WTC11 (cell line): ENCODE data around the gene HBEGF. TPM values are rescaled to one million over a fixed set of nuclear protein-coding genes. Genes with fewer than 3 reads are reported as not detected.

Experiments
- ATAC-seq: fragments of 200-7000 bp; cut with Tn5 transposase; 2 replicates; pipeline ENCODE4 v1.10.0; 2021; ENCODE audit warnings: mild to moderate bottlenecking, moderate library complexity
- CTCF ChIA-PET: fragments of 300-600 bp; sonication (Branson Sonifier 250); formaldehyde crosslinking; loops from one replicate; lab custom pipeline; 2021; ENCODE audit warnings: antibody characterized with exemption; lab: Charles Lee
- POLR2A ChIA-PET: fragments of 350-600 bp; sonication (Branson Sonifier 250); formaldehyde crosslinking; loops from one replicate; lab custom pipeline; 2021; ENCODE audit warnings: antibody characterized with exemption; lab: Charles Lee
- DNase-seq: peaks from one replicate; pipeline ENCODE4 v3.0.0; 2021; ENCODE audit warnings: low spot score
- H3K27ac Mint-ChIP-seq: 2 replicates; pipeline ENCODE4 v1.8.0; 2021; ENCODE audit warnings: mixed read lengths
- H3K27me3 Mint-ChIP-seq: 2 replicates; pipeline ENCODE4 v1.8.0; 2021; ENCODE audit warnings: low read depth, mild to moderate bottlenecking, moderate library complexity, mixed read lengths
- H3K36me3 Mint-ChIP-seq: 2 replicates; pipeline ENCODE4 v1.8.0; 2021; ENCODE audit warnings: mixed read lengths
- H3K4me1 Mint-ChIP-seq: 2 replicates; pipeline ENCODE4 v1.8.0; 2022; ENCODE audit warnings: mixed read lengths
- H3K4me3 Mint-ChIP-seq: 2 replicates; pipeline ENCODE4 v1.8.0; 2021; ENCODE audit warnings: mild to moderate bottlenecking, moderate library complexity, mixed read lengths
- H3K9me3 Mint-ChIP-seq: 2 replicates; pipeline ENCODE4 v1.8.0; 2021; ENCODE audit warnings: mixed read lengths
- E2F1 ChIP-seq: sonication (generic); formaldehyde crosslinking; IDR thresholded peaks from 2 replicates; pipeline ENCODE4 v1.8.0; 2022; ENCODE audit warnings: mild to moderate bottlenecking, missing genetic modification reagents
- E2F4 ChIP-seq: sonication (generic); formaldehyde crosslinking; IDR thresholded peaks from 2 replicates; pipeline ENCODE4 v1.8.1; 2022; ENCODE audit warnings: low read depth, mild to moderate bottlenecking, moderate library complexity, missing genetic modification reagents, borderline replicate concordance
- FOXJ3 ChIP-seq: sonication (generic); formaldehyde crosslinking; IDR thresholded peaks from 2 replicates; pipeline ENCODE4 v1.9.0; 2021; ENCODE audit warnings: missing genetic modification reagents, mild to moderate bottlenecking, borderline replicate concordance
- FOXP1 ChIP-seq: sonication (generic); formaldehyde crosslinking; IDR thresholded peaks from 2 replicates; pipeline ENCODE4 v1.8.0; 2022; ENCODE audit warnings: missing genetic modification reagents, mild to moderate bottlenecking, moderate library complexity, borderline replicate concordance
- GRHL2 ChIP-seq: fragments of 250-450 bp; sonication (Bioruptor Pico); IDR thresholded peaks from 2 replicates; pipeline ENCODE4 v1.8.0; 2022; ENCODE audit warnings: mild to moderate bottlenecking, moderate library complexity; ENCODE audit not compliant: insufficient replicate concordance, severe bottlenecking
- HMGXB4 ChIP-seq: sonication (generic); formaldehyde crosslinking; IDR thresholded peaks from 2 replicates; pipeline ENCODE4 v1.8.1; 2023; ENCODE audit warnings: mild to moderate bottlenecking, moderate library complexity, missing genetic modification reagents
- IRF2 ChIP-seq: sonication (generic); formaldehyde crosslinking; IDR thresholded peaks from 2 replicates; pipeline ENCODE4 v1.8.0; 2022; ENCODE audit warnings: low read depth, missing genetic modification reagents, borderline replicate concordance
- MYBL2 ChIP-seq: sonication (generic); formaldehyde crosslinking; IDR thresholded peaks from 2 replicates; pipeline ENCODE4 v1.8.1; 2023; ENCODE audit warnings: mild to moderate bottlenecking, moderate library complexity, missing genetic modification reagents
- NFE2L1 ChIP-seq: sonication (generic); formaldehyde crosslinking; IDR thresholded peaks from 2 replicates; pipeline ENCODE4 v1.8.1; 2023; ENCODE audit warnings: missing genetic modification reagents
- NR2C2 ChIP-seq: sonication (generic); formaldehyde crosslinking; IDR thresholded peaks from 2 replicates; pipeline ENCODE4 v1.8.0; 2022; ENCODE audit warnings: mild to moderate bottlenecking, missing genetic modification reagents
- SOX15 ChIP-seq: fragments of 250-450 bp; sonication (Bioruptor Pico); IDR thresholded peaks from 2 replicates; pipeline ENCODE4 v1.9.0; 2021; ENCODE audit warnings: mild to moderate bottlenecking
- TEAD4 ChIP-seq: sonication (generic); formaldehyde crosslinking; IDR thresholded peaks from 2 replicates; pipeline ENCODE4 v1.8.0; 2022; ENCODE audit warnings: mild to moderate bottlenecking, missing genetic modification reagents
- TP53 ChIP-seq: sonication (generic); formaldehyde crosslinking; IDR thresholded peaks from 2 replicates; pipeline ENCODE4 v1.8.1; 2023; ENCODE audit warnings: mild to moderate bottlenecking, missing genetic modification reagents
- ZNF121 ChIP-seq: sonication (generic); formaldehyde crosslinking; IDR thresholded peaks from 2 replicates; pipeline ENCODE4 v1.8.0; 2023; ENCODE audit warnings: missing genetic modification reagents
- ZNF232 ChIP-seq: sonication (generic); formaldehyde crosslinking; IDR thresholded peaks from 2 replicates; pipeline ENCODE4 v1.8.0; 2022; ENCODE audit warnings: mild to moderate bottlenecking, missing genetic modification reagents
- ZNF263 ChIP-seq: sonication (generic); formaldehyde crosslinking; IDR thresholded peaks from 2 replicates; pipeline ENCODE4 v1.8.1; 2022; ENCODE audit warnings: low read depth, mild to moderate bottlenecking, moderate library complexity, missing genetic modification reagents
- ZSCAN18 ChIP-seq: fragments of 250-450 bp; sonication (Bioruptor Pico); IDR thresholded peaks from 2 replicates; pipeline ENCODE4 v2.1.2; 2022; ENCODE audit warnings: mild to moderate bottlenecking, moderate library complexity
- total RNA-seq: library from RNA; stranded (reverse); gene quantifications from 3 replicates; pipeline ENCODE4 v1.2.3, GENCODE V29; 2021
- TF ChIP-seq, protein P1 (sequence below): sonication (generic); formaldehyde crosslinking; IDR thresholded peaks from 2 replicates; pipeline ENCODE4 v1.8.1; 2023; ENCODE audit warnings: mild to moderate bottlenecking, missing genetic modification reagents

HBEGF gene
- total RNA-seq, 1 experiment from 2014 or later: 4.0 TPM

- TF ChIP-seq NFE2L1 (CRISPR knock-in tag) (no peak), TEAD4 (no peak), GRHL2 (CRISPR knock-in tag) (no peak), ZNF232 (CRISPR knock-in tag) (no peak), ZNF121 (no peak), FOXJ3 (CRISPR knock-in tag) (no peak), NR2C2 (CRISPR knock-in tag) (no peak), ZSCAN18 (CRISPR knock-in tag) (no peak), IRF2 (CRISPR knock-in tag) (no peak), E2F1 (CRISPR knock-in tag) (no peak), HMGXB4 (no peak), E2F4 (CRISPR knock-in tag) (no peak)
- ChIA-PET CTCF (interaction anchor here (0.8 to 1.4 kb wide), 3 partner anchors 49 to 57 kb away, joined by 3 to 5 read pairs (median 4); partner anchors contain the start of gene HBEGF), POLR2A (no interaction called here)
- ATAC-seq (no peak), DNase-seq (no peak)
- Mint-ChIP-seq H3K36me3 (peaks cover 15% of the 10 kb centered on the region), H3K4me1 (peaks cover 22% of the 10 kb centered on the region), H3K27ac (no peak overlapping the region), H3K27me3 (no peaks in the 10 kb centered on the region), H3K9me3 (no peaks in the 10 kb centered on the region), H3K4me3 (no peak overlapping the region)
These were observed 49.1 kb downstream of the HBEGF start for GRCh38 chr5:140297283-140297682.

GRCh38 chr5:140296289-140296688 lies 50.1 kb downstream of the HBEGF start:
- no peak overlapping the region for H3K27ac Mint-ChIP-seq
- no peaks in the 10 kb centered on the region for H3K9me3 Mint-ChIP-seq
- H3K36me3 Mint-ChIP-seq: peaks cover 15% of the 10 kb centered on the region
- ChIA-PET CTCF (interaction anchor here (0.6 to 1.8 kb wide), 2 partner anchors 50 to 52 kb away, joined by 3 to 5 read pairs; partner anchors contain the start of gene HBEGF), POLR2A (no interaction called here)
- TF ChIP-seq NFE2L1 (CRISPR knock-in tag) (no peak), ZNF263 (CRISPR knock-in tag) (no peak), TP53 (CRISPR knock-in tag) (no peak), FOXP1 (CRISPR knock-in tag) (no peak), SOX15 (CRISPR knock-in tag) (no peak), MYBL2 (CRISPR knock-in tag) (no peak)
- TF ChIP-seq, protein P1, sequence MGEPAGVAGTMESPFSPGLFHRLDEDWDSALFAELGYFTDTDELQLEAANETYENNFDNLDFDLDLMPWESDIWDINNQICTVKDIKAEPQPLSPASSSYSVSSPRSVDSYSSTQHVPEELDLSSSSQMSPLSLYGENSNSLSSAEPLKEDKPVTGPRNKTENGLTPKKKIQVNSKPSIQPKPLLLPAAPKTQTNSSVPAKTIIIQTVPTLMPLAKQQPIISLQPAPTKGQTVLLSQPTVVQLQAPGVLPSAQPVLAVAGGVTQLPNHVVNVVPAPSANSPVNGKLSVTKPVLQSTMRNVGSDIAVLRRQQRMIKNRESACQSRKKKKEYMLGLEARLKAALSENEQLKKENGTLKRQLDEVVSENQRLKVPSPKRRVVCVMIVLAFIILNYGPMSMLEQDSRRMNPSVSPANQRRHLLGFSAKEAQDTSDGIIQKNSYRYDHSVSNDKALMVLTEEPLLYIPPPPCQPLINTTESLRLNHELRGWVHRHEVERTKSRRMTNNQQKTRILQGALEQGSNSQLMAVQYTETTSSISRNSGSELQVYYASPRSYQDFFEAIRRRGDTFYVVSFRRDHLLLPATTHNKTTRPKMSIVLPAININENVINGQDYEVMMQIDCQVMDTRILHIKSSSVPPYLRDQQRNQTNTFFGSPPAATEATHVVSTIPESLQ (CRISPR knock-in tag): no peak
- peaks cover 17% of the 10 kb centered on the region for H3K4me1 Mint-ChIP-seq
- no peak overlapping the region for H3K4me3 Mint-ChIP-seq
- H3K27me3 Mint-ChIP-seq: no peaks in the 10 kb centered on the region
- no peak for ATAC-seq
- no peak for DNase-seq
